HG03159 (cell line): ENCODE measurements around the gene ANKRD36C.
"Not testable (repeated sequence)": the region's sequence is repeated elsewhere in the genome, so short reads cannot be mapped to it uniquely, and the experiment has no call there.

Source experiments
- ATAC-seq: cut with Tn5 transposase; IDR thresholded peaks from one replicate; pipeline ENCODE4 v1.9.1; 2021; ENCODE audit warnings: mild to moderate bottlenecking, moderate library complexity; ENCODE audit not compliant: unreplicated experiment

The ANKRD36C gene

GRCh38 chr2:95991351-95992094, at the start of gene ANKRD36C:
Gene ANKRD36C, minus strand, starts transcription at chr2:95991824. Its CDS starts 116 bp downstream, at chr2:95991708.
- peak; percentile 95 for ATAC-seq

GRCh38 chr2:96035554-96035953, 43.9 kb upstream of the ANKRD36C start:
- not testable (repeated sequence) for ATAC-seq

GRCh38 chr2:96034792-96035191, 43.2 kb upstream of the ANKRD36C start, which contains the start of gene GPAT2:
Gene GPAT2, minus strand, starts transcription at chr2:96034916. Its CDS starts 2,557 bp downstream, at chr2:96032359.
- ATAC-seq = not testable (repeated sequence)

- ATAC-seq = not testable (repeated sequence)
These were observed 42.4 kb upstream of the ANKRD36C start for GRCh38 chr2:96033997-96034396.

GRCh38 chr2:96027725-96028325, 36.2 kb upstream of the ANKRD36C start:
- not testable (repeated sequence) for ATAC-seq

- ATAC-seq = not testable (repeated sequence)
These were observed 34.1 kb upstream of the ANKRD36C start for GRCh38 chr2:96025755-96026154.

GRCh38 chr2:96025194-96025492, 33.5 kb upstream of the ANKRD36C start:
- ATAC-seq = no peak

- no peak for ATAC-seq
These were observed 32.9 kb upstream of the ANKRD36C start for GRCh38 chr2:96024336-96025193.

- ATAC-seq = not testable (repeated sequence)
These were observed 32.1 kb upstream of the ANKRD36C start for GRCh38 chr2:96023701-96024100.

- peak; percentile 79 for ATAC-seq
These were observed 31.2 kb upstream of the ANKRD36C start for GRCh38 chr2:96022701-96023447.

GRCh38 chr2:96022126-96022525, 30.5 kb upstream of the ANKRD36C start:
- not testable (repeated sequence) for ATAC-seq

- ATAC-seq = not testable (repeated sequence)
These were observed 29.5 kb upstream of the ANKRD36C start for GRCh38 chr2:96021142-96021541.

GRCh38 chr2:96019909-96020590, 28.4 kb upstream of the ANKRD36C start:
- not testable (repeated sequence) for ATAC-seq

GRCh38 chr2:96016321-96016720, 24.7 kb upstream of the ANKRD36C start:
- ATAC-seq = not testable (repeated sequence)

- ATAC-seq = not testable (repeated sequence)
These were observed 21.2 kb upstream of the ANKRD36C start for GRCh38 chr2:96012792-96013264.

GRCh38 chr2:96012086-96012791, 20.6 kb upstream of the ANKRD36C start:
- ATAC-seq = not testable (repeated sequence)

GRCh38 chr2:96011129-96011455, 19.5 kb upstream of the ANKRD36C start:
- not testable (repeated sequence) for ATAC-seq

- peak; percentile 93 for ATAC-seq
These were observed 18.9 kb upstream of the ANKRD36C start for GRCh38 chr2:96010320-96011128.

GRCh38 chr2:96009833-96010232, 18.2 kb upstream of the ANKRD36C start:
- ATAC-seq = peak; percentile 1
